Effector CD8-positive, alpha-beta T cell (primary cell): ENCODE data around the gene ACTG1.

ENCODE experiments used
- DNase-seq: peaks from one replicate; lab custom pipeline; 2025; lab: John Stamatoyannopoulos, UW

The ACTG1 gene

DNA sequence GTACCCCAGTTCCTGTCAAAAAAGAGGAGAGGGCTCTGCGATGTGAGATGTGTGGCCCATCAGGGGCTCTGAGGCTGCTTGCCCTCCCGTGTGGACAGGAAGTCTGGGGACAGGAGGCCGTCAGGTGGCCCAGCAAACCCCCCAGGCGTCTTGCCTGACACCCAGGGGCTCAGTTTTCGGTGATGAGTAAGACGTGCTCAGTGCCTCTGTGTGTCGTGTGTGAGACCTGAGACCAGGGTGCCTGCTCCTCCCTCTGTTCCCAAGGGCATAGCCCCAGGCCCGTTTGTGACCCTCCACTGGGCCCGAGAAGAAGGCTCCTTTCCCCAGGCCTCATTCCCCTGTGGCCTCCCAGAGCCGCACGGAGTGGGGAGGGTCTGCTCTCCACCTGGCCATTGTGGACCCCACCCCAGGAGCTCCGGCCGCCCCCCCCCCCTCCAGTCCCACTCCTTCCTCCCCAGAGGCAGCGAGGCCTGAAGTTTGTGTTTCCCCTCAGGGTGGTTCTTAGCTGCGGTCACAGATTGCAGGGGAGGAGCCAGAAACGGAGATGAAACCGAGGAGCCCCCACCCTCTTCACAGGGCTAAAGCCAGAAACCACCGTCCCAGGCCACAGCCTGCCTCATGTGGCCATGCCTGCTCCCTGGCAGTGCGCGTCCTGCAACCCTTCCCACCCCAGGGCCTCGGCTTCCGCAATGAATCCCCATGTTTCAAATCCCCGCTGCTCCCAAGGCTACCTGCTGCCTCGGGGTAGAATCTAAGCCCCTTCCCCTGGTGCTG lies 4.9 kb upstream of the ACTG1 start:
- DNase-seq, result no peak

DNA sequence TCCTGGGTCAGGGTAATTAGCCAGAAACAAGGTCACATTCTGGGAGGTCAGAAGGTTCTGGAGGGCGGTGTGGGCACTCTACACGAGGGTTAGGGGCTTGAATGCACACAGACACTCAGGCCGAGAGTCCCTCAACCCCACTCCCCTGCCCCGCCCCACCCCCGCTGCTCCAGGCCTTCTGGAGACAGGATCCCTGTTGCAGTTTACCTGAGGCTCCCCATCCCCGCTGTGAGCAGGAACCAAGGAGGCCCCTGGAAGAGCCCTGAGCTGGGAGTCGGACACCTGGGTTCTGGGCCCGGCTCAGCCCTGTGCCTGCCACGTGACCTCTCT lies 4.4 kb upstream of the ACTG1 start:
- DNase-seq, result no peak

DNA sequence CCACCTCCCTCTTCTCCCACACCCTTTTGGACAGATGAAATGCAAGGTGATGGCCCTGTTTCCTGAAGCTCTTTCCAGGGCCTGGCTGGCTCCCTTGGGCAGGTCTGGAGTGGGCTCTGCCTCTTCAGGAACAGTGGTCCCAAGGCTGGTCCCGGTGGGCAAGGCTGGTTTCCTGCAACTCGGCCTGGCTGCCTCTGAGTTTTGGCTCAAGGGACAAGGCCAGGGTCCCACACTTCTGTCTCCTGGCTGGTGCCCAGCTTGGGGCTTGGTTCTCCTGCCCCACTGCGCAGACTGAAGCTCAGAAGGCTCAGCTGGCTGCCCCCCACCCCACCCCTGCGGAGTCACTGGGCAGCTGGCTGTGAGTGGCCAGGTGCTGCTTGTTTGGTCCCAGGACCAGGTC lies 3.8 kb upstream of the ACTG1 start:
- no peak for DNase-seq

DNA sequence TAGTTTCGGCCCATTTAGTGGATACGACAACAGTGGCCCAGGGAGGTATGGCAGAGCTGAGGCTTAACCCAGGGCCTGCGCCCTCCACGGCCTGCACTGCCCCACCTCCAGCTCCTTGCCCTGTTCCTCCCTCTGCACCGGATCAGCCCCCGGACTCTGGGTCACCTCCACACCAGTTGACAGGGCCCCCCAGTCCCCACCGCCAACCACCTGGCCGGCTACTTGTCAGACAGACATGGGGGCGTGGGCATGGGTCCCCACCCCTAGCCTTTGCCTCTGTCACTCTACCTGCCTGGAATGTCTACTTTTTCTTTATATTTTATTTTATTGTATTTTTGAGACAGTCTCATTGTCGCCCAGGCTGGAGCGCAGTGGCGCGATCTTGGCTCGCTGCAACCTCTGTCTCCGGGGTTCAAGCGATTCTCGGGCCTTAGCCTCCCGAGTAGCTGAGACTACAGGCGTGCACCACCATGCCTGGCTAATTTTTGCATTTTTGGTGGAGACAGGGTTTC lies 3.0 kb upstream of the ACTG1 start:
- DNase-seq, result no peak

DNA sequence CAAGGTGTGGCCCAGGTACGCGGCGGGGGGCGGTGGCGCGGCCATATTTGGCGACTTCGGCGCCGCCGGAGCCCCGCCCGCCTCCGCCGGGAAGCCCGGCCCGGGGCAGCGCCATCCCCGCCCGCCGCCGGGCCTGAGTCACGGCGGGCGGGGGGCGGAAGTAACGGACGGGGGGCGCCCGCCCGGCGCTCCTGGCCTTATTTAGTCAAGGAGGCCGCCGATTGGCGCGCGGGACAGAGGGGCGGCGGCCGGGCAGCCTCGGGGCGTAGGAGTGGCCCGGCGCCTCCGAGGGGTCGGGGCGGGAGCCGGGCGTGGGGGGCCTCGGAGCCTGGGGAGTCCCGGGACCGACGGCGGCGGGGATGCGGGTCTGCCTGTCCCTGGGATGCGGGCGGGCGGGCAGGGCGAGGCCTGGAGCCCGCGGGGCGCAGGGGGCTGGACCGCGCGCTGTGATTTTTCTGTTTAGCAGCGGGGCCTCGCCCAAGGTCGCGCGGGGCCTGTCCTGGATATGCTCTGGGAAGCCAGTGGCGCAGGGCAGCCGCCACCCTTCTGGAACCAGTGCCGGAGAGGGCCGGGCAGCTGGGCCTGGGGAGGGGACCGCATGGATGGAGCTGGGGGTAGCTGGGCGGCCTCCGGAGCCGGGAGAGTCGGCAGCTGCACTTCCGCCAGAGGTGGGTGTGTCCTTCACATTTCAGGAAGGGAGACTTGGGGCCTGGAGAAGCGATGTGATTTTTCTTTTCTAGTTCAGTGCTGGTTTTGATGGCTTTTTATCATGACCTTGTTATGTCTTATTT lies 2.3 kb upstream of the ACTG1 start:
- DNase-seq, result peak; percentile 42

DNA sequence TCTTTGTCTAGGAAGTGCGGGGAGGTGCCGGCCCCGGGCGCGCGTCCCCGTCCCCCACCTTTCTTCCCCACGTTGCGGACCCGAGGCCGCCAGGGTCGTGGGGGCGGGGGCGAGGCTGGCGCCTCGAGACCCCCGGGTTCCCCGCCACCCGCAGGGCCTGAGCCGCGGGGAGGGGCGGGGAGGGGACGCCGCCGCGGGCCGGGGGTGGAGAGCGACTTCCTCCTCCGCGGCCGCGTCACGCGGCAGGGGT lies 1.8 kb upstream of the ACTG1 start:
- DNase-seq, result no peak

DNA sequence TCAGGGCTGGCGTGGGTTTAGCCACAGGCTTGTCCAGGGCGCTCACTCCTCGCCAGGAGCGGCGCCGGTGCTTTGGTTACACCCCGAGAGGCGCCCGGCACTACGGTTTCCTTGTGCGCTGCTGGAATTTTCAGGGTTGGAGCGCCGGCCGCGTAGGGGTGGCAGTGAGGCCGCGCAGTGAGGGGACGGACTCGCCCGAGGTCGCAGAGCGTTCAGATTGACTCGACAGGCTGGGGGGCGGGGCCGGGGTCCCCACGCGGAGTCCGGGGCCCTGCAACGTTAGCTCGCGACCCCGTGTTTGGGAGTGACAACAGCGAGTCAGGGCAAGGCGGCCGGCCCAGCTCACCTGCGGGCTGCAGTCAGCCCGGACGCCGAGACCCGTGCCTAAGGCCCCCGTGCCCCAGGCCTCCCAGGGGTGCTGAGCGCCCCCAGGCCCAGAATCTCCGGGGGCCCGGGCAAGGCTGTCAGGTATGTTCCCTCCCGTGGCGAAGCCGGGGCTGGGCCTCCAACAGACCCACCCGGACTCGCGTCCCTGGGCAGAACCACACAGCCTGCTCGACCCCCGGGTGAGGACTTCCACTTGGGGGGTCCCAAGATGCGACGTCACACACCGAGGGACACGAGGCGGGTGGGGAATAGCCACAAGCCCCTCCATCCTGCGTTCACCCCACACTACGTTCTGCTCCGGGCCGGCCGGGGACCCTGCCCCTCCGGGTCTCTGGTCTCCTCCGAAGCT lies 1.3 kb upstream of the ACTG1 start:
- DNase-seq, result peak; percentile 40

DNA sequence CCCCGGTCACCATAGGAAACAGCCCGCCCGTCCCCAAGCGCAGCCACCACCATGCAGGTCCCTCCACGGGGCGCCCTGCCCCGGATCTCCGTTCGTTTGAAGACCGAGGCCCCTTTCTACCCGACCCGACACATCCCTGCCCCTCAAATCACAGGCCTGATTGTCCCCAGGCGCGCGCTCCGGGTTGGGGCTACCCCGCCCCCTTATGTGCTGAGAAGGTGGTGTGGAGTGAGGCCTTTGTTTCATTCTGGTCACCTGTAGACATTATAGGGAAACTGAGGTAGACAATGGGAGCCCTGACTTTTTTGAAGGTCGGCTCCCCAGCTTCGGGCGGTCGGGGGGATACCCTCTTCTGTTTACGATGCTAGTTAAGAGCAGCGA lies 763 bp upstream of the ACTG1 start:
- DNase-seq, result peak; percentile 45

DNA sequence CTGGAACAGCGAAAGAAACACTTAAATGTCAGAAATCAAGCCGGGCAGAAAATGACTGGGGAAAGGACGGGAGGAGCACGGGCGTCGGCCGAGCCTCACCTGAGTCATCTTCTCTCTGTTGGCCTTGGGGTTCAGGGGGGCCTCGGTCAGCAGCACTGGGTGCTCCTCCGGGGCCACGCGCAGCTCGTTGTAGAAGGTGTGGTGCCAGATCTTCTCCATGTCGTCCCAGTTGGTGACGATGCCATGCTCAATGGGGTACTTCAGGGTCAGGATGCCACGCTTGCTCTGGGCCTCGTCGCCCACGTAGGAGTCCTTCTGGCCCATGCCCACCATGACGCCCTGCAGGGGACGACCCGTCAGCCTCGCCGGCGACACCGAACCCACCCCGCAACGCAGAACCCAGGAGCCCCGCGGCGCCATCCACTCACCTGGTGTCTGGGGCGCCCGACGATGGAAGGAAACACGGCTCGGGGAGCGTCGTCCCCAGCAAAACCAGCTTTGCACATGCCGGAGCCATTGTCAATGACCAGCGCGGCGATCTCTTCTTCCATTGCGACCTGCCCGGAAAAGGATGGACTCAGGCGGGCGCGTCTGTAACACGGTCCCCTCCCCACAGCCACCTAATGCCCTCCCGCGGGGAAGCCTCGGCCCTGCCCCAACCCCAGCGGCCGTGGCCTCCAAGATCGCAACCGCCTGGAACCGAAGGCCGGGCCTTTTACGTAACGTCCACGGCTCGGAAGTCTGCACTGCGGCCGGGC lies 616 bp downstream of the ACTG1 start:
- no peak for DNase-seq

DNA sequence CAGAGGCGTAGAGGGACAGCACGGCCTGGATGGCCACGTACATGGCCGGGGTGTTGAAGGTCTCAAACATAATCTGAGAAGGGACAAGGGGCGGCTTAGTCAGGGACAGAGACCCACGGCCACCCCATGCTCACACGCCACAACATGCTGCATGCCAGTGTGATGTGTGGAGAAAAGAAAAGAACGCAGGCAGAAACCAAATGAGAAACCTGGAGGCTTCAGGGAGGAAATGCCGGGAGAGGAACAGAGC lies 1.1 kb downstream of the ACTG1 start:
- DNase-seq, result no peak

DNA sequence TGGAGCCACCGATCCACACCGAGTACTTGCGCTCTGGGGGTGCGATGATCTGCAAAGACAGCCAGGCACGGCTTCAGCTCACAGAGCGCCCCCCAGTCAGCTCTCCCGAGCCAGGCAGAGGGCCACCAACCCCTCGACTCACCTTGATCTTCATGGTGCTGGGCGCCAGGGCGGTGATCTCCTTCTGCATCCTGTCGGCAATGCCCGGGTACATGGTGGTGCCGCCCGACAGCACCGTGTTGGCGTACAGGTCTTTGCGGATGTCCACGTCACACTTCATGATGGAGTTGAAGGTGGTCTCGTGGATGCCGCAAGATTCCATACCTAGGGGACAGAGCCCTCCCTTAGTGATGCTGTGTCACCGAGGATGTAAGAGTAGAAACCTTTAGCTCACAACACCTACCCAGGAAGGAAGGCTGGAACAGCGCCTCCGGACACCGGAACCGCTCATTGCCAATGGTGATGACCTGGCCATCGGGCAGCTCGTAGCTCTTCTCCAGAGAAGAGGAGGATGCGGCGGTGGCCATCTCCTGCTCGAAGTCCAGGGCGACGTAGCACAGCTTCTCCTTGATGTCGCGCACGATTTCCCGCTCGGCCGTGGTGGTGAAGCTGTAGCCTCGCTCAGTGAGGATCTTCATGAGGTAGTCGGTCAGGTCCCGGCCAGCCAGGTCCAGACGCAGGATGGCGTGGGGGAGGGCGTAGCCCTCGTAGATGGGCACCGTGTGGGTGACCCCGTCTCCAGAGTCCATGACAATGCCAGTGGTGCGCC lies 1.6 kb downstream of the ACTG1 start:
- DNase-seq, result peak; percentile 16

DNA sequence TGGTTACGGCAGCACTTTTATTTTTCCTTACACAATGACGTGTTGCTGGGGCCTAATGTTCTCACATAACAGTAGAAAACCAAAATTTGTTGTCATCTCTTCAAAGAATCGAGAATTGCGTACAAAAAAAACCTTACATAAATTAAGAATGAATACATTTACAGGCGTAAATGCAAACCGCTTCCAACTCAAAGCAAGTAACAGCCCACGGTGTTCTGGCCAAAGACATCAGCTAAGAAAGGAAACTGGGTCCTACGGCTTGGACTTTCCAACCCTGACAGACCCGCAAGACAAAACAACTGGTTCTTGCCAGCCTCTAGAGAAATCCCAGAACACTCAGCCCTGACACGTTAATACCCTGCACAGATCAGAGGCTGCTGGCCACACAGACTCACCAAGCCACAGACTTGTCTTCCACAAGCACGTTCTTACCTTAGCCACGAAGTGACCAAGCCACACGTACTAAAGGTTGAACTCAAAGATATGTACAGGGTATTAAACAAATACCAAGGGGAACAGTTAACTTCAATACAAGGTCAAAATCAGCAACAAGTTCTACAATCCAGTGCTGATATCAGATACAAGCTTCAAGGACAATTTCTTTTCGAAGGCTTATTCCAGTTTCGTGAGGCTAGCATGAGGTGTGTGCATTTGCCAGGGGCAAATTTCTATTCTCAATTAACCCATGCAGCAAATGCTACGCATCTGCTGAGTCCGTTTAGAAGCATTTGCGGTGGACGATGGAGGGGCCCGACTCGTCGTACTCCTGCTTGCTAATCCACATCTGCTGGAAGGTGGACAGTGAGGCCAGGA lies 2.4 kb downstream of the ACTG1 start:
- no peak for DNase-seq

DNA sequence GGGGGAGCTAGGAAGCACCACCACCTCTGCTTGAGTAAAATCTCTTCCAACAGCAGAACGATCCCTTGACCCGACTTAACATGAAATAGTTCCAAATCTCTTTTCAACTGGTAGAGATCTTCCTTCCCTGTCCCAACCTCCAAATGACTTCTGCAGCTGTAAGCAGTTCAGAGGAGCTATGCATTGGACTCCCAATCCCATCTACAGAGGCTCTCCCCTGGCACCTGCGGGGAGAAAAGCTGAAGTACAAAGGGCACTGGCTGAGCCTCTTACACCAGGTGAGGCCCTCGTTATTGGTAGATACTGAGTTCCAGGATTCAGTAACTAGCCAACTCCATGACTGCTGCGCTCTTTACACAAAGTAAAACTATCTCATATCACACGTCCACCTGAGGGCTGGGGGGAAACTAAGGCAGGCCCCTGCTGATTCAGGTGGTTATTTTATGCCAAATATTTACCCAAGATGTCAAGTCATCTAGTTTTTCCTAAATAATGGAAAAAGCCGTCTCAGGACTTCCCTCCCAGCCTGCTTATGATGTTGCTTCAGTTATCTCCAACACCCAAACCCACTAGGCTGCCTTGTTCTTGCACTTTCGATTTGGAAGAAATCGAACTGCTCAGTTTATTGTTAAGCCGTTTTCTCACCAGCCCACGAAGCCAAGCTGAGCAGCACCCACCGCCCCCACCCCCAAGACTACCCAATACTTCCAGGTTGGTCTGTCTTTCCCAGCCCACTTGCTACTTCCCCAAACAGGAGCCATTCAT lies 3.2 kb downstream of the ACTG1 start:
- no peak for DNase-seq

DNA sequence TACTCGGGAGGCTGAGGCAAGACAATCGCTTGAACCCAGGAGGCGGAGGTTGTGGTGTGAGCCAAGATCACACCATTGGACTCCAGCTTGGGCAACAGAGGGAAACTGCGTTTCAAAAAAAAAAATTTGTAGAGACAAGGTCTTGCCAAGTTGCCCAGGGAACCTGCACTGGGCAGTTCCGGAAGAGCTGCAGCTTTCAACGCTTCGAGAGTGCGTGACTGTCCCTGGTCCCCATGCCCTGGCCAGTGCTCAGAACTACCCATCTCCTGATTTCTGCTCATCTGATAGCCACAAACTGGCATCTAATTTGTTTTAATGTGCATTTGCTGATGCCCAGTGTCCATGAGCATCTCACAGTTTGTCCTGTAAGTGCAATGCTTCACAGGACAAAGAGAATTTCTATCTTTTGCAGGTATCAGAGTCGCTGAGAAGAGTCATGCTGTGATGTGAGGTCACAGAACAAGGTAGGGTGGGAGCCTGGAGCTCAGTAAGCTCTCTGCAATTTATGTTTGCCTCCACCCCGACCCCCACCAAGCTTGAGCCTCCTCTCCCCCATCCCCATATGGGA lies 3.9 kb downstream of the ACTG1 start:
- DNase-seq, result no peak

DNA sequence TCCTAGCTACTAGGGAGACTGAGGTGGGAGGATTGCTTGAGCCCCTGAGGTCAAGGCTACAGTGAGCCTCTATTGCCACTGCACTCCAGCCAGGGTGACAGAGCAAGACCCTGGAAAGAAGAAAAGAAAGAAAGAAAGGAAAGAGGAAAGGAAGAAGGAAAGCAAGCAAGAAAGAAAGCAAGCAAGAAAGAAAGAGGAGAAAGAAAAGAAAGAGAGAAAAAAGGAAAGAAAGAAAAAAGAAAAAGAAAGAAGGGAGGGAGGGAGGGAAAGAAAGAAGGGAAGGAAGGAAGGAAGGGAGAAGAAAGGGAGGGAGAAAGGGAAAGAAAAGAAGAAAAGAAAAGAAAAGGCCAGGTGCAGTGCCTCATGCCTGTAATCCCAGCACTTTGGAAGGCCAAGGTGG lies 9.0 kb downstream of the ACTG1 start:
- no peak for DNase-seq

DNA sequence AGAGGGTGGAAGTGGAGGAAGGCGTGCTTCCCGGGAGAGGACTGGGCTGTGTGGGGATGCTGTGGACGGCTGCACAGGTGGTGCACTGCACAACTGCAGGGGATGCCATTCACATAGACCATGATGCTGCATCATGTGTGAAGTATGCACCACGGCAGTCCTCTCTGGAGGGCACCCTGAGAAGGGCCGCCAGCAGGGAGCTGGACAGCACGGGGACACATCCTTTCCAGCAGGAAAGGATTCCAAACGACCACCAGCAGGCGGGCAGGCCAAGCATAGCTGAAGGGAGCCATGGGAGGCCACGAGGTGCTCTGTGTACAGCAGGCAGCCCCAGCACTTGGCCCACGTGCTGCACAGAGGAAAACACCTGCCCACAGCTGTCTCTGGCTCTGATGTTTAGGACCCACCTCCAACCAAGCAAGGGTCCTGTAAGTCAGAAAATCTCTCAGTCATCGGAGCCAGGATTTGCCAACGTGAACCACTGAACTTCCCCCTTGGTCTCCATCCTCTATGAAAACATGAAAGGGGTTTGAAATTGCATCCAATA lies 10.1 kb downstream of the ACTG1 start:
- no peak for DNase-seq

DNA sequence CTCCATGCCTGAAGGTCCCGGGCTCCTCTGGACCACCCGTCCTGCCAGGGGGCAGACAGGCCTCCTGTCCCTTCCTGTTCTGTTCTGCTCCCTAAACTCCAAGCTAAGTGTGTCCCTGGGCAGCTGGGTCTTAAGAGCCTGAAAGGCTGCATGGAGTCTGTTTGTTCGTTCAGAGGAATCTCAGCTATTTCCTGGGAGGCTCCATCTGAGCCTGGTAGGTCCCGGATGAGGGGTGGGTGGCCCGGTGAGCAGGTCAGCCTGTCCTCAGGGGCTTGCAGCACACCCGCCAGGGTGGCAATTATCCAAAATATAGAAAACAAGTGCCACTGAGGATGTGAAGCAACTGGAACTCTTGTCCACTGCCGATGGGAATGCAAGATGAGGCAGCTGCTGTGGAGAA lies 12.6 kb downstream of the ACTG1 start:
- DNase-seq, result no peak

DNA sequence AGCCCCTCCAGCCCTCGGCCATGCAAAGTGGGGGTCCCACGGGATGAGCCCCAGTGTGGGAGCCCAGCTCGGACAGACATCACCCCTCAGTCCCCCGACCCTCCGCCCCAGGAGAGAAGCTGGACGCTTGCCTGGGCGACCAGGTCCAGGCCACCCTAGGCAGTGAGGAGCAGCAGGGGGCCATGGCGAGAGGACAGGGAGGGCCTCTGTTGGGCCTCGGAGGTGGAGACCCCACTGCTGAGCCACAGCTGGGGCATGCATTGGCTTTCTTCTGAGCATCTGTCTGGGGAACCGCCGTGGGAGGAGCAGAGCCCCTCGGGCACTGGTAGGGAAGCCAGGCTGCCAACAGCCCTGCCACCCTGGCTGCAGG lies 13.0 kb downstream of the ACTG1 start:
- no peak for DNase-seq

DNA sequence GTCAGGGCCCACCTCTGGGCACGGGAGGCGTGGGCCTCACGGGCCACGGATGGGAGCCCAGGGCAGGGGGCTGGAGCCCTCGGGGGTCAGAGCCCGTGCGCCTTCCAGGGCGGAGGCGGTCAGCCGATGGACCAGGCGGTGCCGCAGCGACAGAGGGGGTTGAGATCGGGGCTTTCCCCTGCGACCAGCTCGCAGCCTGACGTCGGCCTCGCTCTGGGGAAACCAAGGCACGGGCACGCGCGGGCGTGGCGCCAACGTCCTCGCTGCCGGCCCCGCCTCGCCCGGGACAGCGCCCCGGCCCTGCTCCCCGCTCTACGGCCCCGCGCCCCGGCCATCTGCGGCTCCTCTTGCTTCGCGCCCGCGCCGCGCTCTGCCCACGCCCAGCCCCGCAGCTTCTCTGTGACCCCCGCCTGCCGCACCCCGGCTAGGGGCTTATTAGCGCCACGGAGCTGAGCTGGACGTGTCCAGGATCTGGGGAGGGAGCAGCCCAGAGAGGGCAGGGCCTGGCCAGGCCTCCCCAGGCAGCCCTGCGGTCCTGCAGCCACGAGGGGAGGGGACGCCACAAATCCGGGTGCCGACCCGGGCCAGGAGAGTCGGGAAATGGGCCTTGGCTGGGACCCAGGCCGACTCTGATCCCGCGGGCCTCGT lies 13.5 kb downstream of the ACTG1 start:
- DNase-seq, result no peak
